Immature natural killer cell (primary cell): Measurements from ENCODE around the gene LARP1. TPM values are rescaled to one million over a fixed set of nuclear protein-coding genes. Genes with fewer than 3 reads are reported as not detected.

Source experiments
- DNase-seq, 3 donors: peaks; one replicate each; pipeline ENCODE4 v3.0.0; 2022; ENCODE audit warnings: mixed read lengths in 1 of 3
- H3K27ac Mint-ChIP-seq, 6 donors: one replicate each; pipeline ENCODE4 v1.8.0; 2020; ENCODE audit warnings: mixed read lengths in 6 of 6, mild to moderate bottlenecking in 5 of 6, inconsistent platforms in 4 of 6, moderate library complexity in 3 of 6
- H3K27me3 Mint-ChIP-seq, 3 donors: one replicate each; pipeline ENCODE4 v1.8.0; 2020 to 2021; ENCODE audit warnings: low read depth in 3 of 3, mild to moderate bottlenecking in 3 of 3, mixed read lengths in 3 of 3, moderate library complexity in 3 of 3, inconsistent platforms in 1 of 3
- H3K36me3 Mint-ChIP-seq, 3 donors: one replicate each; pipeline ENCODE4 v1.8.0; 2020; ENCODE audit warnings: mixed read lengths in 3 of 3, inconsistent platforms in 2 of 3, mild to moderate bottlenecking in 2 of 3
- H3K4me1 Mint-ChIP-seq, 2 donors: one replicate each; pipeline ENCODE4 v1.8.0; 2020; ENCODE audit warnings: inconsistent platforms in 2 of 2, mild to moderate bottlenecking in 2 of 2, mixed read lengths in 2 of 2, moderate library complexity in 1 of 2
- H3K4me3 Mint-ChIP-seq, 5 donors: one replicate each; pipeline ENCODE4 v1.8.0; 2020; ENCODE audit warnings: mild to moderate bottlenecking in 5 of 5, mixed read lengths in 5 of 5, inconsistent platforms in 3 of 5, moderate library complexity in 3 of 5
- H3K9me3 Mint-ChIP-seq, 6 donors: one replicate each; pipeline ENCODE4 v1.8.0; 2020; ENCODE audit warnings: mild to moderate bottlenecking in 6 of 6, mixed read lengths in 6 of 6, inconsistent platforms in 4 of 6, moderate library complexity in 3 of 6
- polyA plus RNA-seq, 3 donors: library from polyadenylated mRNA; unstranded; fragments of 300-500 nt; fragmentation: Illumina TruSeq; gene quantifications; one replicate each; pipeline ENCODE4 v1.2.3, GENCODE V29; 2021

LARP1 gene
- 10 to 100 TPM in 1 of 3 donors, 1 to 10 TPM in 2; 3.9 to 18.2 (median 5.0) TPM for polyA plus RNA-seq

DNA sequence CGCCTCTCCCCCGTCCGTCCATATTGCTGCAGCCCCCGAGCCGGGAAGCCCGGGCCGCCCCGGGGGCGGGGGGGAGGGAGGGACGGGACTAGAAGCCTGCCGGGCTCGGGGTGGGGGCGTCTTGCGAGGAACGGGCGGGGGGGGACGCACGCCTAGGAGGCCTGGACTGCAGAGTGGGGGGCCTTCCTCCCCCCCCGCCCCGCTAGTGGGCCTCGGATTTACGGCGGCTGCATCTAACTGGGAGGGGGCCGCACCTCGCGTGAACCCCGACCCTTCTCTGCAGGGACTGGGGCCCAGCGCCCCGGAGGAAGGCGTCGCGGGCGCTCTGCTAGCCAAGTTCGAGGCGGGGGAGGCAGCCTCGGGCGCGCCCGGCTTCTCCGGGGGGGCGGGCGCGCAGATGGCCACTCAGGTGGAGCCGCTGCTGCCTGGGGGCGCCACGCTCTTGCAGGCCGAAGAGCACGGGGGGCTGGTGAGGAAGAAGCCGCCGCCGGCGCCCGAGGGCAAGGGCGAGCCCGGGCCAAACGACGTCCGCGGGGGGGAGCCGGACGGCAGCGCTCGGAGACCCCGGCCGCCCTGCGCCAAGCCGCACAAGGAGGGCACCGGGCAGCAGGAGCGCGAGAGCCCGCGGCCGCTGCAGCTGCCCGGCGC lies at the start of gene LARP1:
TSS of gene LARP1 (plus strand) at position 17 of the 648 bp plus-strand sequence. CDS start at position 398, 381 bp downstream.
- peak in 1 of 3 donors; percentile 26 for DNase-seq
- H3K36me3 Mint-ChIP-seq: no peaks in the 10 kb centered on the region
- peaks cover 44 to 55% of the 10 kb centered on the region in 2 donors for H3K4me1 Mint-ChIP-seq
- H3K27me3 Mint-ChIP-seq: peaks cover 5 to 9% (median 6%) of the 10 kb centered on the region in 3 donors
- H3K4me3 Mint-ChIP-seq: peak within 1 kb of the TSS; percentile 95 to 99 (median 97)
- H3K27ac Mint-ChIP-seq: peak within 1 kb of the TSS; percentile 93 to 98 (median 94)
- H3K9me3 Mint-ChIP-seq: no peaks in the 10 kb centered on the region

DNA sequence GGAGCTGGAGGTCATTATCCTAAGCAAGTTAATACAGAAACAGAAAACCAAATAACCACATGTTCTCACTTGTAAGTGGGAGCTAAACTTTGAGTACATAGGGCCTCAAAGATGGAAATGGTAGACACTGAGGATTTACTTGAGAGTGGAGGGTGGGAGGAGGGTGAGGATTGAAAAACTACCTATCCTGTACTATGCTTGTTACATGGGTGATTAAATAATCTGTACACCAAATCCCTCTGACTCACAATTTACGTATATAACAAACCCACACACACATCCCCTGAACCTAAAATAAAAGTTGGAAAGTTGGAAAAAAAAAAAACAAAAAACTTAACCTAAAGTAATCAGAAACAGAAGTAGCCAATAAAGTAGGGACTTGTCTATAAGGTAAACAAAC lies 48.8 kb upstream of the LARP1 start:
- Mint-ChIP-seq H3K27ac (no peak overlapping the region), H3K4me3 (no peak overlapping the region), H3K9me3 (no peaks in the 10 kb centered on the region), H3K27me3 (peaks cover 0 to 2% (median 2%) of the 10 kb centered on the region in 3 donors), H3K36me3 (no peaks in the 10 kb centered on the region), H3K4me1 (no peaks in the 10 kb centered on the region)
- no peak for DNase-seq

DNA sequence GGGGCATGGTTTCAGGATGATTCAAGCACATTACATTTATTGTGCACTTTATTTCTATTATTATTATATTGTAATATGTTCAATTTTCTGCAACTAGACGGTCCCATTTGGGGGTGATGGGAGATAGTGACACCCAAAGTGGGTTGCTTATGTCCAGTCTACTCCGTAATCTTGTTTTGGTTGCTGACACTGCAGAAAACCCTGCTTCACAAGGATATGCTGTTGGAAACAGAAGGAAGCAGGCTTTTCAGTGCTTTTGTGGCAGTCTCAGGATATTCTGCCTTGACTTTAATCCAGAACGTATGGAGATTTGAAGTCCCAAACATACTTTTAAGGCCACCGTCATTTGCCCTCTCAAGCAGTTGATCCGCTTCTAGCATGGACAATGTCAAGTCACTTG lies 47.5 kb upstream of the LARP1 start:
- Mint-ChIP-seq H3K9me3 (no peaks in the 10 kb centered on the region), H3K4me3 (no peak overlapping the region), H3K4me1 (no peaks in the 10 kb centered on the region), H3K27ac (no peak overlapping the region), H3K27me3 (peaks cover 0 to 2% (median 2%) of the 10 kb centered on the region in 3 donors), H3K36me3 (no peaks in the 10 kb centered on the region)
- DNase-seq: no peak

DNA sequence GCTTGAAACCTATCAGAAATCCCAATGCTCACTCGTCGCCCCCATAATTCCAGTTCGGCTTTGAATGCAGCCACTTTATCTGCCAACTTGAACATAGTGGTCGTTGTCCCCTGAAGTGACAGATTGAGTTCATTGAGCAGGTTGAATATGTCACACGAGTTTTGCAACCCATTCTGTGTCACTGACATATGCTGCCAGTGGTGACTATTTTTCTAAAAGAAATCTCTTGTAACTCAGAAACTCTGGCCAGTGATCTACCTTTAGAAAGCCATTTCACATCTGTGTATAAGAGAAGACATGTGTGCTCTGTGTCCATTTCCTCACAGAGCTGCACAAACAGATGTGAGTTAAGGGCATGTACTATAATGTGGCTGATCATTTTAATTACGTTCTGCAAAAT lies 47.0 kb upstream of the LARP1 start:
- Mint-ChIP-seq H3K27me3 (peaks cover 0 to 2% (median 2%) of the 10 kb centered on the region in 3 donors), H3K4me1 (no peaks in the 10 kb centered on the region), H3K27ac (no peak overlapping the region), H3K4me3 (no peak overlapping the region), H3K9me3 (no peaks in the 10 kb centered on the region), H3K36me3 (no peaks in the 10 kb centered on the region)
- no peak for DNase-seq

DNA sequence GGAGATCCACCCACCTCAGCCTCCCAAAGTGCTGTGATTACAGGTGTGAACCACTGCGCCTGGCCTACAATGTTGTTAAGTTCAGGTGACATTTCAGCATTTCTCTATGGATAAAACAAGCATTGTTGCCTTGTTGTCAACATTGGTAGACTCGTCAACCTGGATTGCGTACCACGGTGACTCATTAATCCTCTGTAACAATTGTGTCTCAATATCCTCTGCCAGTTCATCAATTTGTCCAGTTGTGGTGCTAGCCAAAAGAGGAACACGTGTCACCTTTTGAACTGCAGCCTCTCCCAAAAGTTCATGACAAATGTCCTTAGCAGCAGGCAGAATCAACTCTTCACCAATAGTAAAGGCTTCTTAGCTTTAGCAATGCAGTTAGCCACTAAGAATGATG lies 46.3 kb upstream of the LARP1 start:
- Mint-ChIP-seq H3K27ac (no peak overlapping the region), H3K4me1 (no peaks in the 10 kb centered on the region), H3K36me3 (no peaks in the 10 kb centered on the region), H3K27me3 (peaks cover 0 to 2% (median 2%) of the 10 kb centered on the region in 3 donors), H3K4me3 (no peak overlapping the region), H3K9me3 (no peaks in the 10 kb centered on the region)
- no peak for DNase-seq

DNA sequence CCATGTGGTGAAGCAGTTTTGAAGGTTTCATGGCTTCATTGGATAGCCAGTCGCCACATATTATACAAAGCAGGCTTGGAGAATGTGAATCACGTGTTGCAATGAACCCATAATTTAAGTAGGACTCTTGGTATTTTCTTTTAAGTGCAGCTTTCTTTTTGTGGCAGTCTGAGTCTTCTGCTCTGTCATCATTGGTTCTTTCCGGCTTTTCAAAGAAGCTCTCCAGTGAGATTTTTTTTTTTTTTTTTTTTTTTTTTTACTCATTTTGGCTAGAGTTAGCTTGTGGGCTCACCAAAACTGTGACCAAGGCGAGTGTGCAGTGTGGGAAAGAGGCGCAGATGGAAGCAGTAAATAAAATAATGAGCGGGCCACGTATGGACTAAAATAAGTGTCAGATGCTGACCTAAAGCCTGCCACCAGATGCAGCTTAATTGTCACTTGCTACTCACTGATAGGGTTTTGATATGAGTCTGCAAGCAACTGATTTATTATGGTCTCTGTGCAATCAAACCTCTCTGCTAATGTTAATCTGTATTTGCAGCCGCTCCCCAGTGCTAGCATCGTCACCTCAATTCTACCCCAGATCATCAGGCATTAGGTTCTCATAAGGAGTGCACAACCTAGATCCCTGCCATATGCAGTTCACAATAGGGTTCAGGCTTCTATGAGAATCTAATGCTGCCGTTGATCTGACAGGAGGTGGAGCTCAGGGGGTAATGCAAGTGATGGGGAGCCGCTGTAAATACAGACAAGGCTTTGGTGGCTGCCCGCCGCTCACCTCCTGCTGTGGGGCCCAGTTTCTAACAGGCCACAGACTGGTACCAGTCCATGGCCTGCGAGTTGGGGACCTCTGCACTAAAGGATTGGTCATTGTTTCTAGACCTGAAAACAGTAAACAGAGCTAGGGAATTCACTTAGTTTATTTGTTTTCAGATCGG lies 45.5 kb upstream of the LARP1 start:
- H3K36me3 Mint-ChIP-seq: no peaks in the 10 kb centered on the region
- peaks cover 2 to 4% of the 10 kb centered on the region in 2 donors for H3K4me1 Mint-ChIP-seq
- no peak for DNase-seq
- H3K9me3 Mint-ChIP-seq: no peaks in the 10 kb centered on the region
- H3K27ac Mint-ChIP-seq: no peak overlapping the region
- no peak overlapping the region for H3K4me3 Mint-ChIP-seq
- peaks cover 0 to 7% (median 2%) of the 10 kb centered on the region in 3 donors for H3K27me3 Mint-ChIP-seq

DNA sequence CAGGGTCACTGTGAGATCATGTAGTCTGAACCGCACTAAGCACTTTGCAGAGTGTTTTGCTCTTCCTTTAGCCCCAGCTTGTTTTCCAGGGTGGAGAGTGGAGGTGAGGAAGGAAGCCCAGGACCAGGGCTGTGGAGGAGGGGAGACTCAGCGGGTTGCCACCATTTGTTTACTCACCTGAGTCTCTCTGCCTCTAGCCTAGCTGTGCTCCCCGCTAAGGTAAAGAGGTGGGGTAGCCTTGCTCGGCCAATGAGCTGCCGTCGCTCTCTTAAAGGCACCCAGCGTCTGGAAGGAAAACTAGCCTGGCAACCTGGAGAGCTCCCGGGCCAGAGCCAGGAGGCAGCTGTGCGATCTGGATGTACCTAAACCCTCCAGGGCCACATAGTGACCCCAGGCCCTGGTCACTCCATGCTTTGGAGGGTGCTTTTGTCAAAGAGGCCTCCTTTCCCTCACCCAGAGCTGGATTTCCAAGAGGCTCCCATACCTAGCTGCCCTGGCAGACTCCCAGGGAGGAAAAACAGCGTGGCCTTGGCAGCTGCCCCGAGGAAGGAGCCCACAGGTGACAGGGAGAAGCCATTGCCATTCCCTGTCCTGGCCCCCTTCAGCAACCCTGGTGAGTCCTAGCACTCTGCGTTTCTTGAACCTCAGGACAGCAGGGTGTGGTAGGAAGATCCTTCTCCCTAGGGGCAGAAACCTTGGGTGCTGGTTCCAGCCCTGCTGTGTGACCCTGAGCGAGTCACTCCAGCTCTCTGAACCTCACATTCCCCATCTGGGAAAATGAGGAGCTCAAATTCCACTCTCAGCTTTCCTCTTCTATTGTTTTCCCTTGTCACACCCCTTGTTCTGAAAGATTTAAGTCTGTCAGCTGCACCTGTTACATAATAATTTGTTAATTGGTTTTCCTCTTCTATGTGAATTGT lies 42.4 kb upstream of the LARP1 start:
- no peak for DNase-seq
- Mint-ChIP-seq H3K36me3 (no peaks in the 10 kb centered on the region), H3K4me3 (no peak overlapping the region), H3K27ac (no peak overlapping the region), H3K27me3 (peaks cover 0 to 7% (median 0%) of the 10 kb centered on the region in 3 donors), H3K9me3 (no peaks in the 10 kb centered on the region), H3K4me1 (peaks cover 2 to 6% of the 10 kb centered on the region in 2 donors)

DNA sequence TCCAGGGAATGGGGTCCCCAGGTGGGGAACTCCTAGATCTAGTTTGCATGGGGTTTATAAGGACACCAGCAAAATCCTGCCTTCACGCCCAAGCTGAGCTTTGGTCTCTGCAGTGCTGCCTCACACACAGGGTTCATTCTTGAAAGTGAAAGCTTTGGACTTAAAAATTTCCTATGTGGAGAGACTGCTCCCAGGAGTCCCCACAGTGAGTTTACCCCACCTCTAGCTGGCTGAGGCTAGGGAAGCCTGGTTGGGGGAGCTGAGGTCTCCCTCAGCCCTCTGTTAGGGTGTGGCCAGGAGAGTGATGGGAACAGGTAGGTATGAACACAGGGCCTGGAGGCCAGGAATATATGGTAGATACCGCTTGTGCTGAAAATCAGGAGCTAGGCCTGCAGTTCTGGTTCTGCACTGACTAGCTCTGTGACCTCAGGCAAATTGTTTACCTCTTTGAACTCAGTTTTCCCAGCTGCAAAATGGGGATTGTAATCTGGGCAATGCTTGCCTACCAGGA lies 41.5 kb upstream of the LARP1 start:
- no peak overlapping the region for H3K4me3 Mint-ChIP-seq
- peaks cover 2 to 6% of the 10 kb centered on the region in 2 donors for H3K4me1 Mint-ChIP-seq
- H3K27ac Mint-ChIP-seq: no peak overlapping the region
- no peaks in the 10 kb centered on the region for H3K36me3 Mint-ChIP-seq
- no peaks in the 10 kb centered on the region for H3K9me3 Mint-ChIP-seq
- peaks cover 0 to 7% (median 2%) of the 10 kb centered on the region in 3 donors for H3K27me3 Mint-ChIP-seq
- no peak for DNase-seq

DNA sequence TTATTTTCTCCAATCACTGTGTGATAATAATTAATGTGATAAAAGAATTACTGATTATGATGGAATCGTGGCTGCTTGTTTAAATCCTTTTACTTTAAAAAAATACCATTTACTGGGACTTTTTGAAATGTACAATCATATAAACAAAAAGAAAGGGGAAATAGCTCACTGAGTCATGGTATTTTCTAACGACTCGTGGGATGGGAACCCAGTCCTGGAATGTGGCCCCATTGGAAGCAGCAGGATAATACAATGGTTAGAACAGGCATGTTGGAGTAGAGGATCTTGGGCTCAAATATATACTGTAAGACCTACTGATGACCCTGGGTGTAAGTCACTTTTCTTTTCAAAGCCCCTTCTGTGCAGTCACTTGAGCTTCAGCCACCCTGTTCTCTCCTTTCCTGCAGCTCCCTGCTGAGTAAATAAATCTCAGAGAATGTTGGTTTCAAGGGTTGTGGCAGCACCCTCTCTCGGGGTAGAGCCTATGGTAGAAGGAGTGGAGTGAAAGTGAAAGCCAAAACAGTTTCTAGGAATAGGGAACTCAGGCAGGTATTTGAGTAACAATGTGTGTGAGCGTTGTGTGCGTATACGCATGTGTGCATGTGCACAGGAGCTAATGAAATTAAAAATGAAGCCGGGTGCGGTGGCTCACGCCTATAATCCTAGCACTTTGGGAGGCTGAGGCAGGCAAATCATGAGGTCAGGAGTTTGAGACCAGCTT lies 40.8 kb upstream of the LARP1 start:
- no peak for DNase-seq
- H3K9me3 Mint-ChIP-seq: no peaks in the 10 kb centered on the region
- peaks cover 0 to 7% (median 2%) of the 10 kb centered on the region in 3 donors for H3K27me3 Mint-ChIP-seq
- peak overlapping the region in 2 of 5 donors; percentile 1 to 2 for H3K4me3 Mint-ChIP-seq
- H3K27ac Mint-ChIP-seq: peak overlapping the region in 3 of 6 donors; percentile 8 to 67 (median 29)
- H3K4me1 Mint-ChIP-seq: peaks cover 2 to 6% of the 10 kb centered on the region in 2 donors
- no peaks in the 10 kb centered on the region for H3K36me3 Mint-ChIP-seq

DNA sequence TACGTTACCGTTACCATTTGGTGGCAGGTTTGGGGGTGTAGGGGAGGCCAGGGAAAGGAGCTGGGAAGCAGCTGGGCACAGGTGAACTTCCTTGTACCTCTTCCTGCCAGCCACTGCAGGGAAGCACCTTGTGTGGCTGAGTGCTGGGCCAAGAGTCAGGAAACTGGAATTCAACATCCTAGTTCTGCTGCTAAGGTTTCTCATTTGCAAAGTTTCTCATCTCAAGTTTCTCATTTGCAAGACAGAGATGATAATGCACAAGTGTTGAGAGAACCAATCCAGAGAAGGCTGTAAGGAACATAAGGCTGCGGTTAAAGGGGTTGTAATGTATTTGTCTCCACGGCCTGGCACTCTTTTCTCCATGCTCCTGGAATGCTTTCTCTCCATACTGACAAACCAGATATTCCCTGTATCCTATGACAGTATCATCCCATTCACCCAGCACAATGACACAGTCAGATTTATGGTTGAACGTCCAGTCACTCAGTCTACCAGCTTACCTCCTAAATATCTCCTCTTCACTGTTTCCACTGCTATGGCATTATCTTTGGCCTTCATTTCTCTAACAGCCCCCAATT lies 33.6 kb upstream of the LARP1 start:
- DNase-seq: no peak
- Mint-ChIP-seq H3K4me1 (no peaks in the 10 kb centered on the region), H3K36me3 (no peaks in the 10 kb centered on the region), H3K27ac (no peak overlapping the region), H3K9me3 (no peaks in the 10 kb centered on the region), H3K4me3 (no peak overlapping the region), H3K27me3 (peaks cover 0 to 2% (median 2%) of the 10 kb centered on the region in 3 donors)

DNA sequence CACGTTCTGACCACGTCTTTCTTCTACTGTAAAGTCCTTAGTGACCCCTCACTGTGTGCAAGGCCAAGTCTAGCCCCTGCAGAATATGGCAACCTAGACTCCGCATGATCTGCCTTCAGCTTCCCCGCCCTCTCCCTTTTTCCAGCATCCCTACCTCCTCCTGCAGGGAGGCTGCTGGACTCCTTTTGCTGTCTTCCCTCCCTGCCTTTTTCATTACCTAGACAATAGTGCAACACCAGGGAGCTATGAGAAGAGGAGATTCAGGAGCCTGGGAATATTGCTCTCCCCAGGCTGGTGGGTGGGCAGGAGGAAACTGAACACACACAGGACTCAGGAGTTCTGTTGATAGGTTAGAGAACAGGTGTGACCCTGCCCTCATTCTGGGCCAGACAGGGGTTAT lies 33.1 kb upstream of the LARP1 start:
- Mint-ChIP-seq H3K9me3 (no peaks in the 10 kb centered on the region), H3K4me3 (no peak overlapping the region), H3K27ac (no peak overlapping the region), H3K4me1 (no peaks in the 10 kb centered on the region), H3K36me3 (no peaks in the 10 kb centered on the region), H3K27me3 (peaks cover 0 to 2% (median 2%) of the 10 kb centered on the region in 3 donors)
- DNase-seq: no peak

DNA sequence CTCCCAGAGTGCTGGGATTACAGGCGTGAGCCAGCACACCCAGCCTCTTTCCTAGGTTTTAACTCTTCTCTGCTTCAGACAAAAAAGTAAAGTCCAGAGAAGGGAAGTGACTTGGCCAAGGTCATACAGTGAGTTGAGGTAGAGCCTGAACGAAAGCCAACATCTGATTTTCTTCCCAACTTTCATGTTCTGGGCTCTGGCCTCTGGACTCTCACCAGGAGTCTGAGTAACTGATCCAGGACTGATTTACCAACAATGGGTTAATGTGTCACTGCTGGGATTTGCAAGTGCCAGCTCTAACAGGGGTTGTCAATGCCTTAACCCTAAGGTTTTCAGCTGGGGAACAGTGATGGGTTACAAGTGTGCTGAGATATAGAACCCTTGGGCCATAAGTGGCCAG lies 32.2 kb upstream of the LARP1 start:
- Mint-ChIP-seq H3K9me3 (no peaks in the 10 kb centered on the region), H3K27ac (no peak overlapping the region), H3K36me3 (no peaks in the 10 kb centered on the region), H3K4me1 (no peaks in the 10 kb centered on the region), H3K27me3 (peaks cover 0 to 2% (median under 1%) of the 10 kb centered on the region in 3 donors), H3K4me3 (no peak overlapping the region)
- DNase-seq: no peak
